Stimulated activated memory B cell treated with anti-CD40 and anti-IgM and Interleukin-4, amounts not matched to agents 10 μg/mL and 1 μg/mL and 100 μg/mL, for 72 hours (primary cell): ENCODE measurements around the gene CLIP2.

Source experiments
- ATAC-seq: fragments of 150-1000 bp; cut with Tn5 transposase; 2 replicates; pipeline ENCODE4 v1.10.0; 2021
- H3K27ac Mint-ChIP-seq: one replicate; pipeline ENCODE4 v1.8.0; 2022; ENCODE audit warnings: mild to moderate bottlenecking, mixed read lengths
- H3K27me3 Mint-ChIP-seq: one replicate; pipeline ENCODE4 v1.8.0; 2022; ENCODE audit warnings: mixed read lengths
- H3K36me3 Mint-ChIP-seq: one replicate; pipeline ENCODE4 v1.8.0; 2022; ENCODE audit warnings: mixed read lengths
- H3K4me1 Mint-ChIP-seq: one replicate; pipeline ENCODE4 v1.8.0; 2022; ENCODE audit warnings: mixed read lengths
- H3K4me3 Mint-ChIP-seq: one replicate; pipeline ENCODE4 v1.8.0; 2022; ENCODE audit warnings: mild to moderate bottlenecking, moderate library complexity, mixed read lengths
- H3K9me3 Mint-ChIP-seq: one replicate; pipeline ENCODE4 v1.8.0; 2022; ENCODE audit warnings: mixed read lengths

Gene CLIP2

GRCh38 chr7:74287303-74288033, 1.7 kb upstream of the CLIP2 start:
- H3K27ac Mint-ChIP-seq: peak overlapping the region; percentile 83
- H3K9me3 Mint-ChIP-seq: no peaks in the 10 kb centered on the region
- no peak overlapping the region for H3K4me3 Mint-ChIP-seq
- no peaks in the 10 kb centered on the region for H3K36me3 Mint-ChIP-seq
- ATAC-seq: no peak
- H3K27me3 Mint-ChIP-seq: no peaks in the 10 kb centered on the region
- H3K4me1 Mint-ChIP-seq: peaks cover 81% of the 10 kb centered on the region

GRCh38 chr7:74288034-74288881, 949 bp upstream of the CLIP2 start:
- no peaks in the 10 kb centered on the region for H3K9me3 Mint-ChIP-seq
- H3K27ac Mint-ChIP-seq: peak overlapping the region; percentile 83
- peak overlapping the region; percentile 95 for H3K4me3 Mint-ChIP-seq
- H3K36me3 Mint-ChIP-seq: no peaks in the 10 kb centered on the region
- peaks cover 85% of the 10 kb centered on the region for H3K4me1 Mint-ChIP-seq
- no peak for ATAC-seq
- H3K27me3 Mint-ChIP-seq: no peaks in the 10 kb centered on the region

- Mint-ChIP-seq H3K4me3 (peak overlapping the region; percentile 72), H3K27ac (peak overlapping the region; percentile 15), H3K36me3 (peaks cover under 1% of the 10 kb centered on the region), H3K4me1 (peaks cover 83% of the 10 kb centered on the region), H3K9me3 (no peaks in the 10 kb centered on the region), H3K27me3 (no peaks in the 10 kb centered on the region)
- ATAC-seq: peak; percentile 68
These were observed 699 bp downstream of the CLIP2 start for GRCh38 chr7:74289659-74290552.

- no peaks in the 10 kb centered on the region for H3K27me3 Mint-ChIP-seq
- peak overlapping the region; percentile 72 for H3K4me3 Mint-ChIP-seq
- peak; percentile 3 for ATAC-seq
- H3K9me3 Mint-ChIP-seq: no peaks in the 10 kb centered on the region
- H3K36me3 Mint-ChIP-seq: peaks cover 7% of the 10 kb centered on the region
- H3K4me1 Mint-ChIP-seq: peaks cover 86% of the 10 kb centered on the region
- peak overlapping the region; percentile 15 for H3K27ac Mint-ChIP-seq
These were observed 1.3 kb downstream of the CLIP2 start for GRCh38 chr7:74290553-74290950.

GRCh38 chr7:74290981-74291441, 1.8 kb downstream of the CLIP2 start:
- Mint-ChIP-seq H3K27me3 (no peaks in the 10 kb centered on the region), H3K36me3 (peaks cover 12% of the 10 kb centered on the region), H3K27ac (peak overlapping the region; percentile 15), H3K4me1 (peaks cover 86% of the 10 kb centered on the region), H3K4me3 (peak overlapping the region; percentile 72), H3K9me3 (no peaks in the 10 kb centered on the region)
- ATAC-seq: no peak

GRCh38 chr7:74291535-74291934, 2.3 kb downstream of the CLIP2 start:
- ATAC-seq: no peak
- Mint-ChIP-seq H3K4me3 (peak overlapping the region; percentile 65), H3K4me1 (peaks cover 81% of the 10 kb centered on the region), H3K27me3 (no peaks in the 10 kb centered on the region), H3K9me3 (no peaks in the 10 kb centered on the region), H3K36me3 (peaks cover 15% of the 10 kb centered on the region), H3K27ac (peak overlapping the region; percentile 59)

- H3K4me1 Mint-ChIP-seq: peaks cover 72% of the 10 kb centered on the region
- H3K4me3 Mint-ChIP-seq: peak overlapping the region; percentile 27
- no peaks in the 10 kb centered on the region for H3K27me3 Mint-ChIP-seq
- peak overlapping the region; percentile 23 for H3K27ac Mint-ChIP-seq
- ATAC-seq: no peak
- peaks cover 22% of the 10 kb centered on the region for H3K36me3 Mint-ChIP-seq
- no peaks in the 10 kb centered on the region for H3K9me3 Mint-ChIP-seq
These were observed 3.8 kb downstream of the CLIP2 start for GRCh38 chr7:74292757-74293576.

- H3K27me3 Mint-ChIP-seq: no peaks in the 10 kb centered on the region
- ATAC-seq: no peak
These were observed 4.3 kb downstream of the CLIP2 start for GRCh38 chr7:74293577-74293908.

GRCh38 chr7:74294191-74294998, 5.2 kb downstream of the CLIP2 start:
- Mint-ChIP-seq H3K9me3 (no peaks in the 10 kb centered on the region), H3K4me3 (no peak overlapping the region), H3K36me3 (peaks cover 22% of the 10 kb centered on the region), H3K27ac (no peak overlapping the region), H3K4me1 (peaks cover 59% of the 10 kb centered on the region), H3K27me3 (no peaks in the 10 kb centered on the region)
- no peak for ATAC-seq

More at GRCh38 chr7:74293577-74293908, 4.3 kb downstream of the CLIP2 start:
- Mint-ChIP-seq H3K36me3 (peaks cover 22% of the 10 kb centered on the region), H3K9me3 (no peaks in the 10 kb centered on the region), H3K27ac (peak overlapping the region; percentile 23), H3K4me1 (peaks cover 66% of the 10 kb centered on the region), H3K4me3 (peak overlapping the region; percentile 27)

- H3K27me3 Mint-ChIP-seq: no peaks in the 10 kb centered on the region
- peaks cover 38% of the 10 kb centered on the region for H3K4me1 Mint-ChIP-seq
- no peak overlapping the region for H3K27ac Mint-ChIP-seq
- no peak overlapping the region for H3K4me3 Mint-ChIP-seq
- no peaks in the 10 kb centered on the region for H3K9me3 Mint-ChIP-seq
- ATAC-seq: no peak
- H3K36me3 Mint-ChIP-seq: peaks cover 22% of the 10 kb centered on the region
These were observed 8.5 kb downstream of the CLIP2 start for GRCh38 chr7:74297516-74298233.

- Mint-ChIP-seq H3K27ac (no peak overlapping the region), H3K9me3 (no peaks in the 10 kb centered on the region), H3K27me3 (no peaks in the 10 kb centered on the region), H3K4me3 (no peak overlapping the region), H3K4me1 (peaks cover 22% of the 10 kb centered on the region), H3K36me3 (peaks cover 22% of the 10 kb centered on the region)
- no peak for ATAC-seq
These were observed 10.2 kb downstream of the CLIP2 start for GRCh38 chr7:74299401-74299800.

- ATAC-seq: no peak
- H3K4me1 Mint-ChIP-seq: peaks cover 20% of the 10 kb centered on the region
- H3K27me3 Mint-ChIP-seq: no peaks in the 10 kb centered on the region
- no peak overlapping the region for H3K27ac Mint-ChIP-seq
- no peak overlapping the region for H3K4me3 Mint-ChIP-seq
- no peaks in the 10 kb centered on the region for H3K9me3 Mint-ChIP-seq
- peaks cover 13% of the 10 kb centered on the region for H3K36me3 Mint-ChIP-seq
These were observed 11.7 kb downstream of the CLIP2 start for GRCh38 chr7:74300926-74301325.

- Mint-ChIP-seq H3K27ac (no peak overlapping the region), H3K27me3 (no peaks in the 10 kb centered on the region), H3K9me3 (no peaks in the 10 kb centered on the region), H3K4me1 (peaks cover 35% of the 10 kb centered on the region), H3K4me3 (no peak overlapping the region), H3K36me3 (peaks cover 8% of the 10 kb centered on the region)
- ATAC-seq: no peak
These were observed 13.6 kb downstream of the CLIP2 start for GRCh38 chr7:74302745-74303221.
